ENCODE results near the gene PTPRN2. TPM values are rescaled to one million over a fixed set of nuclear protein-coding genes. Genes with fewer than 3 reads are reported as not detected.

PTPRN2 gene
- total and polyA plus RNA-seq, 7 donors: 3.2 to 7.1 (median 5.5) TPM

DNA sequence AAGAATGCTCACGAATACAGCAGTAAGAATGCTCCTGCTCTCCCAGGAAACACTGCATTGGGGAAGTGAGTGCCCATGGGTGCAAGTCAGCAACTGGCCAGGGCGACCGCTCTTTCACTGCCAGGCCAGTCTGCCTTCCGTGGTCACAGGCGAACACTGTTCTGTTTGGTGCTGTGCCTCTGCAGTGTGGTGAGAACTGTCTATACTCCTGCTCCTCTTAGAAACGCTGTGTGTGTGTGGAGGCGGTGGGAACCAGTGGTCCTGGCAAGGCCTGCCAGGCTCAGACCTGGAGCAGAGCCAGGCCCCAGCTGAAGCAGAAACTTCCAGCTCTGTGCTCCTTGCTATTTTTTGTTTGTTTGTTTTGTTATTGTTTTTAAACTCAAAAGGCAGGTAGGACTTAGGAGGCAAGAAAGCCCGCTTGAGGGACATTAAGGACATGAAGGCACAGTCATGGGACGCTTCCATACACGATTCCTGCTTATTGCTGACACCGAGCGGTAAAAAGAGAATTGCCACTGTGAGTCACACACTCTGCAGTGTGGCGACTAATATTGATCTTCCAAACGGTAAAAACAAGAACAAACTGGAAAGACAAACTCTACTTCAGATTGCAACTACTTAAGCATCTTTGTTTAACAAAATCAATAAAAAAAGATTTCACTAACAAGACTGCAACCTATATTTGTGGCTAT, 820.0 kb downstream of the PTPRN2 start:
- Histone ChIP-seq H3K27me3 (peaks cover 0 to 21% (median 0%) of the 10 kb centered on the region in 3 donors), H3K4me3 (no peak overlapping the region), H3K27ac (no peak overlapping the region), H3K36me3 (no peaks in the 10 kb centered on the region), H3K4me1 (no peaks in the 10 kb centered on the region), H3K9me3 (peaks cover 0 to 12% (median 4%) of the 10 kb centered on the region in 4 donors)
- intact Hi-C loops (cut with DNase I): no loop called here
- no peak for DNase-seq
- no peak for TF ChIP-seq EP300 (IDR thresholded peaks at IDR 0.05)
- no peak for TF ChIP-seq POLR2A (IDR thresholded peaks at IDR 0.05)
- no peak for TF ChIP-seq POLR2AphosphoS5 (IDR thresholded peaks at IDR 0.05)
- TF ChIP-seq, protein P1, sequence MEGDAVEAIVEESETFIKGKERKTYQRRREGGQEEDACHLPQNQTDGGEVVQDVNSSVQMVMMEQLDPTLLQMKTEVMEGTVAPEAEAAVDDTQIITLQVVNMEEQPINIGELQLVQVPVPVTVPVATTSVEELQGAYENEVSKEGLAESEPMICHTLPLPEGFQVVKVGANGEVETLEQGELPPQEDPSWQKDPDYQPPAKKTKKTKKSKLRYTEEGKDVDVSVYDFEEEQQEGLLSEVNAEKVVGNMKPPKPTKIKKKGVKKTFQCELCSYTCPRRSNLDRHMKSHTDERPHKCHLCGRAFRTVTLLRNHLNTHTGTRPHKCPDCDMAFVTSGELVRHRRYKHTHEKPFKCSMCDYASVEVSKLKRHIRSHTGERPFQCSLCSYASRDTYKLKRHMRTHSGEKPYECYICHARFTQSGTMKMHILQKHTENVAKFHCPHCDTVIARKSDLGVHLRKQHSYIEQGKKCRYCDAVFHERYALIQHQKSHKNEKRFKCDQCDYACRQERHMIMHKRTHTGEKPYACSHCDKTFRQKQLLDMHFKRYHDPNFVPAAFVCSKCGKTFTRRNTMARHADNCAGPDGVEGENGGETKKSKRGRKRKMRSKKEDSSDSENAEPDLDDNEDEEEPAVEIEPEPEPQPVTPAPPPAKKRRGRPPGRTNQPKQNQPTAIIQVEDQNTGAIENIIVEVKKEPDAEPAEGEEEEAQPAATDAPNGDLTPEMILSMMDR (IDR thresholded peaks at IDR 0.05): no peak
- WGBS, 2 donors: 72 to 82% methylated on average over 14 of the region's 14 CpGs

DNA sequence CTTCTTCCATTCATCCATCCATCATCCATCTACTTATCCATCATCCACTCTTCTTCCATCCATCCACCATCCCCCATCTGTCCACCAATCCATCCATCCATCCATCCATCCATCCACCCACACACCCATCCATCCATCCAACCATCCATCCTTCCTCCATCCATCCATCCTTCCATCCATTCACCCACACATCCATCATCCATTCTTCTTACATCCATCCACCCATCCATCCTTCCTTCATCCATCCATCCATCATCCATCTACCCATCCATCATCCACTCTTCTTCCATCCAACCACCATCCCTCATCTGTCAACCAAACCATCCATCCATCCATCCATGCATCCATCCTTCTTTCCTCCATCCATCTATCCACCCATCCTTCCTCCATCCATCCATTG, 821.5 kb downstream of the PTPRN2 start:
- peaks cover 0 to 21% (median 0%) of the 10 kb centered on the region in 3 donors for H3K27me3 ChIP-seq
- no peak for TF ChIP-seq POLR2A (IDR thresholded peaks at IDR 0.05)
- TF ChIP-seq EP300 (IDR thresholded peaks at IDR 0.05): no peak
- TF ChIP-seq POLR2AphosphoS5 (IDR thresholded peaks at IDR 0.05): no peak
- TF ChIP-seq, protein P1 (IDR thresholded peaks at IDR 0.05): no peak
- no peak overlapping the region for H3K27ac ChIP-seq
- peaks cover 0 to 8% (median 2%) of the 10 kb centered on the region in 4 donors for H3K9me3 ChIP-seq
- no peak for DNase-seq
- intact Hi-C loops (cut with DNase I): no loop called here
- H3K4me1 ChIP-seq: no peaks in the 10 kb centered on the region
- no peaks in the 10 kb centered on the region for H3K36me3 ChIP-seq
- H3K4me3 ChIP-seq: no peak overlapping the region

- H3K4me1 ChIP-seq: no peaks in the 10 kb centered on the region
- intact Hi-C loops (cut with DNase I): no loop called here
- H3K36me3 ChIP-seq: no peaks in the 10 kb centered on the region
- no peak for DNase-seq
- H3K27ac ChIP-seq: no peak overlapping the region
- peaks cover 0 to 12% (median 0%) of the 10 kb centered on the region in 3 donors for H3K27me3 ChIP-seq
- 97 to 99% methylated on average over 1 of the region's 1 CpG for WGBS, 2 donors
- H3K9me3 ChIP-seq: peaks cover 0 to 3% (median 0%) of the 10 kb centered on the region in 4 donors
- no peak for TF ChIP-seq EP300 (IDR thresholded peaks at IDR 0.05)
- TF ChIP-seq POLR2A (IDR thresholded peaks at IDR 0.05): no peak
- TF ChIP-seq POLR2AphosphoS5 (IDR thresholded peaks at IDR 0.05): no peak
- TF ChIP-seq, protein P1 (IDR thresholded peaks at IDR 0.05): no peak
- no peak overlapping the region for H3K4me3 ChIP-seq
Measured at GRCh38 chr7:157764946-157765537, 822.6 kb downstream of the PTPRN2 start.

DNA sequence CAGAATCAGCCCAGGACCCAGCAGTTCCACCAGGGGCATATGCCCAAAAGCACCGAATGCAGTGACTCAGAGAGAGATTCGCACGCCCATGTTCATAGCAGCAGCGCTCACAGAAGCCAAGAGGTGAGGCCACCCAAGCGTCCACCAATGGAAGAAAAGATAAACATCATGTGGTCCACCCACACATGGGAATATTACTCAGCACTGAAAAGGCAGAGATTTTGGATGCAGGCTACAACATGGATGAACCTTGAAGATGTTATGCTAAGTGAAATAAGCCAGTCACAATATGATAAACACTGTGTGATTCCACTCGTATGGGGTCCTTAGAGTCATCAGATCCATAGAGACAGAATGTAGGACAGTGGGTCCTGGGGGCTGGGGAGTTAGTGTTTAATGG, 823.4 kb downstream of the PTPRN2 start:
- no peaks in the 10 kb centered on the region for H3K36me3 ChIP-seq
- H3K27me3 ChIP-seq: peaks cover 0 to 4% (median 0%) of the 10 kb centered on the region in 3 donors
- intact Hi-C loops (cut with DNase I): no loop called here
- no peak overlapping the region for H3K27ac ChIP-seq
- 83 to 89% methylated on average over 6 of the region's 6 CpGs for WGBS, 2 donors
- no peak overlapping the region for H3K4me3 ChIP-seq
- no peaks in the 10 kb centered on the region for H3K4me1 ChIP-seq
- TF ChIP-seq POLR2A (IDR thresholded peaks at IDR 0.05): no peak
- TF ChIP-seq, protein P1 (IDR thresholded peaks at IDR 0.05): no peak
- TF ChIP-seq POLR2AphosphoS5 (IDR thresholded peaks at IDR 0.05): no peak
- TF ChIP-seq EP300 (IDR thresholded peaks at IDR 0.05): no peak
- DNase-seq: no peak
- H3K9me3 ChIP-seq: peaks cover 0 to 3% (median 0%) of the 10 kb centered on the region in 4 donors

Measured in sigmoid colon (tissue), 7 donors.